Panc1 (cell line): ENCODE measurements around the gene GNG7. TPM values are rescaled to one million over a fixed set of nuclear protein-coding genes. Genes with fewer than 3 reads are reported as not detected.

Experiments used
- ATAC-seq: fragments of 200-7000 bp; cut with Tn5 transposase; 2 replicates; pipeline ENCODE4 v1.9.1; 2020; ENCODE audit warnings: mild to moderate bottlenecking, moderate library complexity
- BruUV-seq: library from RNA; stranded (reverse); fragments of 400-500 nt; replicated peaks from 2 replicates; lab custom pipeline; 2021; lab: Mats Ljungman, UMichigan
- CTCF ChIA-PET: fragments of 300-600 bp; sonication (Branson Sonifier 250); formaldehyde crosslinking; loops from one replicate; lab custom pipeline; 2022; ENCODE audit warnings: antibody characterized with exemption; lab: Charles Lee
- POLR2A ChIA-PET: fragments of 300-600 bp; sonication (Branson Sonifier 250); formaldehyde crosslinking; loops from one replicate; lab custom pipeline; 2022; ENCODE audit warnings: antibody characterized with exemption; lab: Charles Lee
- DNase-seq: peaks from one replicate; pipeline ENCODE4 v3.0.0-alpha.2; 2010; ENCODE audit warnings: low read depth, low spot score
- H3K27ac ChIP-seq: 2 replicates; pipeline ENCODE4 v1.5.1; 2011; ENCODE audit warnings: mild to moderate bottlenecking, low read length, inconsistent platforms
- H3K27me3 ChIP-seq: fragments of 200-500 bp; sonication (Bioruptor generic); 2 replicates; pipeline ENCODE4 v1.6.0; 2014; ENCODE audit warnings: low read length, inconsistent platforms; ENCODE audit not compliant: control insufficient read depth, insufficient read depth
- H3K36me3 ChIP-seq: fragments of 200-500 bp; sonication (Bioruptor generic); 2 replicates; pipeline ENCODE4 v1.5.1; 2014; ENCODE audit warnings: inconsistent platforms, mild to moderate bottlenecking, low read length, moderate library complexity; ENCODE audit not compliant: control insufficient read depth, insufficient read depth
- H3K4me1 ChIP-seq: 2 replicates; pipeline ENCODE4 v1.5.1; 2011; ENCODE audit warnings: inconsistent platforms, mild to moderate bottlenecking, low read length, moderate library complexity; ENCODE audit not compliant: control insufficient read depth, insufficient read depth
- H3K4me3 ChIP-seq, 2 experiments: 2 replicates each; pipeline ENCODE4 v1.5.1; 2011 to 2012; ENCODE audit warnings: low read depth in 2 of 2, low read length in 2 of 2, mild to moderate bottlenecking in 2 of 2, inconsistent platforms in 1 of 2, moderate library complexity in 1 of 2
- H3K9me3 ChIP-seq: fragments of 200-500 bp; sonication (Bioruptor generic); 2 replicates; pipeline ENCODE4 v1.5.1; 2014; ENCODE audit warnings: low read depth, mild to moderate bottlenecking, inconsistent platforms, low read length, moderate library complexity; ENCODE audit not compliant: control insufficient read depth, insufficient read depth
- POLR2AphosphoS5 ChIP-seq: IDR thresholded peaks from 2 replicates; pipeline ENCODE4 v1.6.1; 2012; ENCODE audit warnings: mild to moderate bottlenecking, low read depth, low read length, moderate library complexity
- SIN3A ChIP-seq: IDR thresholded peaks from 2 replicates; pipeline ENCODE4 v1.6.1; 2012; ENCODE audit warnings: low read depth, mild to moderate bottlenecking, low read length, moderate library complexity, borderline replicate concordance; ENCODE audit not compliant: insufficient read depth
- TCF7L2 ChIP-seq: IDR thresholded peaks from 2 replicates; pipeline ENCODE4 v1.6.1; 2011; ENCODE audit warnings: mild to moderate bottlenecking, low read depth, low read length, inconsistent platforms
- in situ Hi-C: cut with HindIII; loops from 2 replicates; pipeline ENCODE4 v1.10.0; 2016; ENCODE audit warnings: low sequenced_read_pairs, low pct_unique_long_range_greater_than_20kb
- intact Hi-C: fragments of 100-400 bp; cut with micrococcal nuclease; formaldehyde crosslinking; loops from one replicate; pipeline ENCODE4 v1.10.0; 2022; ENCODE audit not compliant: unreplicated experiment
- total RNA-seq: library from RNA; stranded (reverse); gene quantifications from one replicate; pipeline ENCODE4 v1.2.1, GENCODE V29; 2021; ENCODE audit not compliant: unreplicated experiment
- TF ChIP-seq, protein P1 (sequence below), 2 experiments: IDR thresholded peaks; 2 replicates each; pipeline ENCODE4 v1.6.1; 2011 to 2012; ENCODE audit warnings: low read depth in 2 of 2, control low read depth in 1 of 2, low read length in 1 of 2, mild to moderate bottlenecking in 1 of 2, moderate library complexity in 1 of 2; ENCODE audit not compliant: insufficient read depth in 1 of 2
- TF ChIP-seq, protein P2 (sequence below): fragments of 450-650 bp; IDR thresholded peaks from 2 replicates; pipeline ENCODE4 v1.5.1; 2017; ENCODE audit warnings: mild to moderate bottlenecking

The GNG7 gene
- total RNA-seq, 1 experiment from 2014 or later: 0.74 TPM

- DNase-seq: no peak
- Histone ChIP-seq H3K4me3 (no peak overlapping the region), H3K9me3 (no peaks in the 10 kb centered on the region), H3K4me1 (peaks cover 13% of the 10 kb centered on the region), H3K36me3 (no peaks in the 10 kb centered on the region), H3K27me3 (no peaks in the 10 kb centered on the region), H3K27ac (no peak overlapping the region)
- POLR2A ChIA-PET: interaction anchor here (0.6 kb wide), 1 partner anchor 72 kb away, joined by 3 read pairs; no protein-coding TSS in a partner anchor
- TF ChIP-seq POLR2AphosphoS5 (no peak), SIN3A (no peak), TCF7L2 (no peak)
- TF ChIP-seq, protein P1, sequence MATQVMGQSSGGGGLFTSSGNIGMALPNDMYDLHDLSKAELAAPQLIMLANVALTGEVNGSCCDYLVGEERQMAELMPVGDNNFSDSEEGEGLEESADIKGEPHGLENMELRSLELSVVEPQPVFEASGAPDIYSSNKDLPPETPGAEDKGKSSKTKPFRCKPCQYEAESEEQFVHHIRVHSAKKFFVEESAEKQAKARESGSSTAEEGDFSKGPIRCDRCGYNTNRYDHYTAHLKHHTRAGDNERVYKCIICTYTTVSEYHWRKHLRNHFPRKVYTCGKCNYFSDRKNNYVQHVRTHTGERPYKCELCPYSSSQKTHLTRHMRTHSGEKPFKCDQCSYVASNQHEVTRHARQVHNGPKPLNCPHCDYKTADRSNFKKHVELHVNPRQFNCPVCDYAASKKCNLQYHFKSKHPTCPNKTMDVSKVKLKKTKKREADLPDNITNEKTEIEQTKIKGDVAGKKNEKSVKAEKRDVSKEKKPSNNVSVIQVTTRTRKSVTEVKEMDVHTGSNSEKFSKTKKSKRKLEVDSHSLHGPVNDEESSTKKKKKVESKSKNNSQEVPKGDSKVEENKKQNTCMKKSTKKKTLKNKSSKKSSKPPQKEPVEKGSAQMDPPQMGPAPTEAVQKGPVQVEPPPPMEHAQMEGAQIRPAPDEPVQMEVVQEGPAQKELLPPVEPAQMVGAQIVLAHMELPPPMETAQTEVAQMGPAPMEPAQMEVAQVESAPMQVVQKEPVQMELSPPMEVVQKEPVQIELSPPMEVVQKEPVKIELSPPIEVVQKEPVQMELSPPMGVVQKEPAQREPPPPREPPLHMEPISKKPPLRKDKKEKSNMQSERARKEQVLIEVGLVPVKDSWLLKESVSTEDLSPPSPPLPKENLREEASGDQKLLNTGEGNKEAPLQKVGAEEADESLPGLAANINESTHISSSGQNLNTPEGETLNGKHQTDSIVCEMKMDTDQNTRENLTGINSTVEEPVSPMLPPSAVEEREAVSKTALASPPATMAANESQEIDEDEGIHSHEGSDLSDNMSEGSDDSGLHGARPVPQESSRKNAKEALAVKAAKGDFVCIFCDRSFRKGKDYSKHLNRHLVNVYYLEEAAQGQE (IDR thresholded peaks at IDR 0.05; ENCODE audit: insufficient read depth in 1 of 2, low read depth in 2 of 2, low read length in 1 of 2): no peak
- TF ChIP-seq, protein P2, sequence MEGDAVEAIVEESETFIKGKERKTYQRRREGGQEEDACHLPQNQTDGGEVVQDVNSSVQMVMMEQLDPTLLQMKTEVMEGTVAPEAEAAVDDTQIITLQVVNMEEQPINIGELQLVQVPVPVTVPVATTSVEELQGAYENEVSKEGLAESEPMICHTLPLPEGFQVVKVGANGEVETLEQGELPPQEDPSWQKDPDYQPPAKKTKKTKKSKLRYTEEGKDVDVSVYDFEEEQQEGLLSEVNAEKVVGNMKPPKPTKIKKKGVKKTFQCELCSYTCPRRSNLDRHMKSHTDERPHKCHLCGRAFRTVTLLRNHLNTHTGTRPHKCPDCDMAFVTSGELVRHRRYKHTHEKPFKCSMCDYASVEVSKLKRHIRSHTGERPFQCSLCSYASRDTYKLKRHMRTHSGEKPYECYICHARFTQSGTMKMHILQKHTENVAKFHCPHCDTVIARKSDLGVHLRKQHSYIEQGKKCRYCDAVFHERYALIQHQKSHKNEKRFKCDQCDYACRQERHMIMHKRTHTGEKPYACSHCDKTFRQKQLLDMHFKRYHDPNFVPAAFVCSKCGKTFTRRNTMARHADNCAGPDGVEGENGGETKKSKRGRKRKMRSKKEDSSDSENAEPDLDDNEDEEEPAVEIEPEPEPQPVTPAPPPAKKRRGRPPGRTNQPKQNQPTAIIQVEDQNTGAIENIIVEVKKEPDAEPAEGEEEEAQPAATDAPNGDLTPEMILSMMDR: no peak
- no TSS peak for BruUV-seq
- CTCF ChIA-PET: no interaction called here
- ATAC-seq: no peak
- in situ Hi-C loops: no loop called here
- intact Hi-C loops: no loop called here
Measured at GRCh38 chr19:2726160-2726855, 23.8 kb upstream of the GNG7 start.

DNA sequence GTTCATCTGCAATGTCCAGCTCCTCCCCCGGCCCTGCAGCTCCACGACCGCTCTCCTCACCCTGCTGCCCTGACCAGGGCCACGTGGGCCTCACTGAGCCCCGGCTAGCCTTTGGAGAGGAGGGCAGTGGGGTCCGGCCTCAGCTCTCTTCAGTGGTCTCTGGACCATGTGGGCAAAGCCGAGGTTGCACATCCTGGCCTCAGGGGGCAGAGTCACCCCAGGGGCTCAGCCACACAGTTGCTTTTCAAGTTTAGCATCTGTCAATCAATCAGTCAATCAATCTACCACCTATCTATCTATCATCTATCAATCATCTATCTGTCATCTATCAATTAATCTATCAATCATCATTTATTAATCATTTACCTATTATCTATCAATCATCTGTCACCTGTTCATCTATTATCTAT is 21.7 kb upstream of the GNG7 start:
- Histone ChIP-seq H3K27me3 (no peaks in the 10 kb centered on the region), H3K27ac (no peak overlapping the region), H3K4me3 (no peak overlapping the region), H3K4me1 (peaks cover 15% of the 10 kb centered on the region), H3K36me3 (no peaks in the 10 kb centered on the region), H3K9me3 (no peaks in the 10 kb centered on the region)
- ChIA-PET POLR2A (no interaction called here), CTCF (interaction anchor here (0.6 kb wide), 1 partner anchor 14 kb away, joined by 5 read pairs; no protein-coding TSS in a partner anchor)
- TF ChIP-seq, protein P2: no peak
- TF ChIP-seq SIN3A: no peak
- TF ChIP-seq, protein P1 (IDR thresholded peaks at IDR 0.05; ENCODE audit: insufficient read depth in 1 of 2, low read depth in 2 of 2, low read length in 1 of 2): no peak
- TF ChIP-seq POLR2AphosphoS5: no peak
- TF ChIP-seq TCF7L2: no peak
- no TSS peak for BruUV-seq
- in situ Hi-C loops (no loop called here), intact Hi-C loops (no loop called here)
- ATAC-seq (no peak), DNase-seq (no peak)
